ENCODE data around the gene RFX8. TPM values are rescaled to one million over a fixed set of nuclear protein-coding genes. Genes with fewer than 3 reads are reported as not detected.
A peak's percentile ranks its signal among the peaks of the same experiment; 100 is the strongest.

The RFX8 gene
- total RNA-seq, 1 donor from 2014 or later, result not detected

GRCh38 chr2:101516823-101517690, 42.1 kb upstream of the RFX8 start:
- Histone ChIP-seq H3K36me3 (no peaks in the 10 kb centered on the region), H3K4me1 (peaks cover 17% of the 10 kb centered on the region), H3K4me3 (no peak overlapping the region), H3K27me3 (no peaks in the 10 kb centered on the region), H3K27ac (no peak overlapping the region), H3K9me3 (no peaks in the 10 kb centered on the region)
- TF ChIP-seq CTCF (IDR thresholded peaks at IDR 0.05), result no peak
- intact Hi-C loops (cut with DNase I), result no loop called here
- DNase-seq, result no peak
- peak; percentile 49 for ATAC-seq

- intact Hi-C loops (cut with DNase I), result no loop called here
- Histone ChIP-seq H3K27me3 (no peaks in the 10 kb centered on the region), H3K4me3 (no peak overlapping the region), H3K9me3 (no peaks in the 10 kb centered on the region), H3K36me3 (no peaks in the 10 kb centered on the region), H3K27ac (no peak overlapping the region), H3K4me1 (peaks cover 17% of the 10 kb centered on the region)
- TF ChIP-seq CTCF (IDR thresholded peaks at IDR 0.05), result no peak
- no peak for ATAC-seq
- no peak for DNase-seq
These were observed 41.4 kb upstream of the RFX8 start for GRCh38 chr2:101516349-101516748.

- TF ChIP-seq CTCF (IDR thresholded peaks at IDR 0.05), result no peak
- ATAC-seq, result no peak
- no peak for DNase-seq
- H3K27me3 ChIP-seq, result no peaks in the 10 kb centered on the region
- H3K9me3 ChIP-seq, result no peaks in the 10 kb centered on the region
- H3K27ac ChIP-seq, result no peak overlapping the region
- intact Hi-C loops (cut with DNase I), result no loop called here
- H3K4me3 ChIP-seq, result no peak overlapping the region
- H3K4me1 ChIP-seq, result peaks cover 17% of the 10 kb centered on the region
- no peaks in the 10 kb centered on the region for H3K36me3 ChIP-seq
These were observed 40.6 kb upstream of the RFX8 start for GRCh38 chr2:101515477-101515876.

GRCh38 chr2:101512993-101513392, 38.1 kb upstream of the RFX8 start:
- ATAC-seq (no peak), DNase-seq (no peak)
- Histone ChIP-seq H3K4me3 (no peak overlapping the region), H3K9me3 (no peaks in the 10 kb centered on the region), H3K4me1 (peaks cover 17% of the 10 kb centered on the region), H3K27ac (no peak overlapping the region), H3K36me3 (no peaks in the 10 kb centered on the region), H3K27me3 (no peaks in the 10 kb centered on the region)
- TF ChIP-seq CTCF (IDR thresholded peaks at IDR 0.05), result no peak
- intact Hi-C loops (cut with DNase I), result no loop called here

GRCh38 chr2:101511381-101511780, 36.5 kb upstream of the RFX8 start:
- peaks cover 12% of the 10 kb centered on the region for H3K4me1 ChIP-seq
- H3K9me3 ChIP-seq, result no peaks in the 10 kb centered on the region
- H3K27me3 ChIP-seq, result no peaks in the 10 kb centered on the region
- intact Hi-C loops (cut with DNase I), result no loop called here
- ATAC-seq, result no peak
- no peaks in the 10 kb centered on the region for H3K36me3 ChIP-seq
- H3K27ac ChIP-seq, result no peak overlapping the region
- no peak for TF ChIP-seq CTCF (IDR thresholded peaks at IDR 0.05)
- no peak for DNase-seq
- no peak overlapping the region for H3K4me3 ChIP-seq
